Dendritic cell treated with granulocyte-macrophage colony-stimulating factor and Interleukin-4, amounts not matched to agents 40 ng/mL and 50 ng/mL, for 4 days (primary cell): Measurements from ENCODE around the gene TIMM50.
"Not testable (repeated sequence)": the region's sequence is repeated elsewhere in the genome, so short reads cannot be mapped to it uniquely, and the experiment has no call there.

Source experiments
- H3K27ac Mint-ChIP-seq: one replicate; pipeline ENCODE4 v1.8.0; 2022; ENCODE audit warnings: mild to moderate bottlenecking, mixed read lengths
- H3K27me3 Mint-ChIP-seq: one replicate; pipeline ENCODE4 v1.8.0; 2022; ENCODE audit warnings: mild to moderate bottlenecking, mixed read lengths
- H3K36me3 Mint-ChIP-seq: one replicate; pipeline ENCODE4 v1.8.0; 2022; ENCODE audit warnings: low read depth, mixed read lengths
- H3K4me1 Mint-ChIP-seq: one replicate; pipeline ENCODE4 v1.8.0; 2022; ENCODE audit warnings: low read depth, mixed read lengths
- H3K4me3 Mint-ChIP-seq: one replicate; pipeline ENCODE4 v1.8.0; 2022; ENCODE audit warnings: mild to moderate bottlenecking, moderate library complexity, mixed read lengths
- H3K9me3 Mint-ChIP-seq: one replicate; pipeline ENCODE4 v1.8.0; 2022; ENCODE audit warnings: mixed read lengths
- intact Hi-C: fragments of 100-400 bp; cut with micrococcal nuclease; formaldehyde crosslinking; loops from one replicate; pipeline ENCODE4 v1.15.0; 2022

TIMM50 gene

DNA sequence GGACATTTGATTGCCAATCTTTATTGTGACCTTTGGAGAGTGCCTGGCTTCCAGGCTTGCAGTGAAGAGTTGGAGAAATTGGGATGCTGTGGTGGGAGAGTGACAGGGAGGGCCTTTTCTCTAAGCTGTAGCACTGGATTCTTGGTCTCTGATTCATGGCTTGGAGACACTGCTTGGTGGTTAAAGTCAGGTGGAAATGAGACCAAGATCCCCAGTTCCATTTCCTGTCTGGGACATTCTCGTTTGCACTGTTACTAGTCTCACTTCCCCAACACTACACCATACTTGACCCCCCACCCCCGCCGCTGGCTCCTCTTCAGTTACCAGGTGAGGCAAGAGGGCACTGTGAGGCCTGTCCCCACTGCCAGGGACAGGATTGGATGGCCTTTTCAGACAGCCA lies 32.4 kb upstream of the TIMM50 start:
- Mint-ChIP-seq H3K36me3 (peaks cover 74% of the 10 kb centered on the region), H3K27ac (peak overlapping the region; percentile 51), H3K9me3 (no peaks in the 10 kb centered on the region), H3K4me1 (peaks cover 62% of the 10 kb centered on the region), H3K27me3 (no peaks in the 10 kb centered on the region), H3K4me3 (no peak overlapping the region)
- intact Hi-C loops: no loop called here

DNA sequence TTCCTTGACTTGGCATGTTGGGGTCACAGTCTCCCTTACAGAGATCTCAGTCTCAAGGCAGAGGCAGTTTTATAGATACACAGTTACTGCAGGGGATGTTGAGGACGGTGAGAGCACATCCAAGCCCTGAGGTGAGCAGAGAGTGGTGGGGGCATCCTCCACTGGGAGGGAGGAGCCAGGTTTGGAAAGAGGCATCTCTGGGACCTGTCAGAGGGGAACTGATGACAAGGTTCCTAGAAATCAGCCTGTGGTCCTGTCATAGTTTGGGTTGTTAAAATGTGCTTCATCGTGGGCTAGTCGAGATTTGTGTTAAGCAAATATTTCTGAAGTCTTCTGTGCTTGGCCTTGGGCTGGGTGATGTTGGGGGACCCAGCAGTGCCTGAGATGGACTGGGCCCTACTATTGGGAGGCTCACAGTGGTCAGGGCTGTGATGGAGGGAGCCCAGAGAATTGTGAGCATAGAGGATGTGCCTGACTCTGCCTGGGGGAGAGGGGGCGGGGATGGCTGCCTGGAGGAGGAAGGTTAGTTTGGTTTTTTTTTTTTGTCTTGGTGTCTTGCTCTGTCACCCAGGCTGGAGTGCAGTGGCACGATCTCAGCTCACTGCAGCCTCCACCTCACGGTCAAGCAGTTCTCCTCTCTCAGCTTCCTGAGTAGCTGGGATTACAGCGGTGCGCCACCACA lies 31.4 kb upstream of the TIMM50 start:
- H3K4me1 Mint-ChIP-seq: peaks cover 62% of the 10 kb centered on the region
- intact Hi-C loops: no loop called here

DNA sequence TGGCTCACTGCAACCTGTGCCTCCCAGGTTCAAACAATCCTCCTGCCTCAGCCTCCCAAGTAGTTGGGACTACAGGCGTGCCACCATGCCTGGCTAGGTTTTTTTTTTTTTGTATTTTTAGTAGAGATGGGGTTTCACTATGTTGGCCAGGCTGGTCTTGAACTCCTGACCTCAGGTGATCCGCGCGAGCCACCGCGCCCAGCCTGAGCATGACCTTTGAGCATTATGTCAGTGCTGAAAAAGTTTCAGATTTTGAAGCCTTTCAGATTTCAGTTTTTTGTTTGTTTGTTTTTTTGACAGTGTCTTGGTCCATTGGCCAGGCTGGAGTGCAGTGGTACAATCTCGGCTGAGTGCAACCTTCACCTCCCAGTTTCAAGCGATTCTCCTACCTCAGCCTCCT lies 29.4 kb upstream of the TIMM50 start:
- H3K27ac Mint-ChIP-seq, H3K4me3 Mint-ChIP-seq: not testable (repeated sequence)

More for the DNA sequence above, 31.4 kb upstream of the TIMM50 start:
- Mint-ChIP-seq H3K27me3 (no peaks in the 10 kb centered on the region), H3K9me3 (no peaks in the 10 kb centered on the region), H3K27ac (peak overlapping the region; percentile 51), H3K36me3 (peaks cover 84% of the 10 kb centered on the region), H3K4me3 (no peak overlapping the region)

DNA sequence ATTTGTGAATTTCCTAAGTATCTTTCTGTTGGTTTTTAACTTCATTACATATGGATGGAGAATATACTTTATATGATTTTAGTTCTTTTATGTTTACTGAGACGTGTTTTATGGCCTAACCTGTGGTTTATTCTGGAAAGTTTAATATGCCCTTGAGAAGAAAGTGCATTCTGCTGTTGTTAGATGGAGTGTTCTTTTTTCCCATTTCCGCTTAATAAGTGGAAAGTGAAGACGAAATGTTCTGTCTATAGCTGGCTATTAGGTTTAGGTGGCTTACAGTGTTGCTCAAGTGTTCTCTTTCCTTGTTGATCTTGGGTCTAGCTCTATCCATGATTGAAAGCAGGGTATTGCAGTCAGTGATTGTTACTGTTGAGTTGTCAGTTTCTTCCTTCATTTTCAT lies 17.2 kb upstream of the TIMM50 start:
- Mint-ChIP-seq H3K27me3 (no peaks in the 10 kb centered on the region), H3K27ac (no peak overlapping the region), H3K9me3 (no peaks in the 10 kb centered on the region), H3K4me3 (no peak overlapping the region), H3K4me1 (peaks cover 10% of the 10 kb centered on the region), H3K36me3 (peaks cover 96% of the 10 kb centered on the region)
- intact Hi-C loops: no loop called here

More for the DNA sequence above, 29.4 kb upstream of the TIMM50 start:
- H3K27me3 Mint-ChIP-seq, H3K9me3 Mint-ChIP-seq, intact Hi-C loops: not testable (repeated sequence)
- H3K4me1 Mint-ChIP-seq: peaks cover 59% of the 10 kb centered on the region
- peaks cover 85% of the 10 kb centered on the region for H3K36me3 Mint-ChIP-seq

DNA sequence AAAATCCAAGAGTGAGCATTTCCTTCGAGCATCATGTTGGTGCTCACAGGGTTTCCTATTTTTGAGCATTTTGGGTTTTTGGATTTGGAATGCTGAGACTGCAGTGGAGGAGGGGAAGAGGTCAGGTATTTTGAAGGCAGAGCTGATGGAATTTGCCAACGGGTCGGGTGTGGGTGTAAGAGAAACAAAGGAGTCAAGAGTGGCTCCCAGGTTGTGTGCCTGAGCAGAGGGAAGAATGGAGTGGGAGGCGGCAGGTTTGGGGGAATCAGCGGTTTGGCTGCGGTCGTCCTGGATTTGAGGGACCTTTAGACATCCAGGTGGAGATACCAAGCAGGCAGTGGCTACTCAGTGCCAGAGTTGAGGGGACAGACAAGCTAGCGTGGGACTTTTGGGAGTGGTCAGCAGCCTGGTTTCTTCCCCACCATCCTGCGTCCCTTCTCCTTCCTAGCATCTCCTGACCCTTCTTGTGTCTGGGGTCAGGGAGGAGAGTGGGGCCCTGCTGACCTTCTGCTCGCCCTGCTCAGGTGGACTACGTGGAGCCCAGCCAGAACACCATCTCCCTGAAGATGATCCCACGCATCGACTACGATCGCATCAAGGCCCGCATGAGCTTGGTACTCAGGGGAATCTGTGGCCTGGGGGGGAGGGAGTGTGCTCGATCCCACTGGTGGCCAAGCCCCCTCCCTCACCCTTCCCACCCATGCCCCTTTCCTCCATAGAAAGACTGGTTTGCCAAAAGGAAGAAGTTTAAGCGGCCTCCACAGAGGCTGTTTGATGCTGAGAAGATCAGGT lies 14.5 kb upstream of the TIMM50 start:
- H3K27me3 Mint-ChIP-seq: no peaks in the 10 kb centered on the region
- intact Hi-C loops: no loop called here
- peaks cover 96% of the 10 kb centered on the region for H3K36me3 Mint-ChIP-seq
- no peak overlapping the region for H3K4me3 Mint-ChIP-seq
- no peaks in the 10 kb centered on the region for H3K4me1 Mint-ChIP-seq
- no peak overlapping the region for H3K27ac Mint-ChIP-seq
- H3K9me3 Mint-ChIP-seq: no peaks in the 10 kb centered on the region

DNA sequence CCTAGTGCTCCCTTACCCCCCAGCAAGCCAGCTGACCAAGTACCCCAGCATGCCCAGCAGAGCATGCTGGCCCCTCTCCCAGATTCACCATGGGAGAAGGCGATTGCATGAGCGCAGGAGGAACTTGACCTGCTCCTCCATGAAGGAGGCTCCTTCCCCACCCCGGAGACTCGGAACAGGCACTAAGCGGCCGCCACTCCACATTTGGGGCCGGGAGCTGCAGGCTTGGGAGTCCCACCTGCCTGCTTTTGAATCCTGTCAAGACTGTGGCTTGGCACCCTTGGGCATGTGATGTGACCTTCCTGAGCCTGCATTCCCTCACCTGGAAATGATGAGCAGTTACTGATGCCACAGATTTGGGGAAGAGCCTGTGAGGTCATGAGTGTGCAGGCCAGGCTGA lies 12.7 kb upstream of the TIMM50 start:
- intact Hi-C loops: no loop called here
- peaks cover 99% of the 10 kb centered on the region for H3K36me3 Mint-ChIP-seq
- H3K27ac Mint-ChIP-seq: no peak overlapping the region
- peaks cover 7% of the 10 kb centered on the region for H3K4me1 Mint-ChIP-seq
- H3K4me3 Mint-ChIP-seq: no peak overlapping the region
- no peaks in the 10 kb centered on the region for H3K27me3 Mint-ChIP-seq
- H3K9me3 Mint-ChIP-seq: no peaks in the 10 kb centered on the region

DNA sequence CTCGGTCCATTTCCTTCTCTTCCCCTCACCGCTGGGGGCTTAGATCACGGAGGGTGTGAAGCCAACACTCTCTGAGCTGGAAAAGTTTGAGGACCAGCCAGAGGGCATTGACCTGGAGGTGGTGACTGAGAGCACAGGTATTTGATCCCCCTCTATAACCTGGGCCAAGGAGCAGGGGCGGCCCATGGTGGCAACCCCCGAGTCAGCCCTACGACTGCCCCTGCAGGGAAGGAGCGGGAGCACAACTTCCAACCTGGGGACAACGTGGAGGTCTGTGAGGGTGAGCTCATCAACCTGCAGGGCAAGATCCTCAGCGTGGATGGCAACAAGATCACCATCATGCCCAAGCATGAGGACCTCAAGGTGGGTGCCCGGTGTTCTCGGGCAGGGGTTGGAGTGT lies 11.6 kb upstream of the TIMM50 start:
- intact Hi-C loops: no loop called here

DNA sequence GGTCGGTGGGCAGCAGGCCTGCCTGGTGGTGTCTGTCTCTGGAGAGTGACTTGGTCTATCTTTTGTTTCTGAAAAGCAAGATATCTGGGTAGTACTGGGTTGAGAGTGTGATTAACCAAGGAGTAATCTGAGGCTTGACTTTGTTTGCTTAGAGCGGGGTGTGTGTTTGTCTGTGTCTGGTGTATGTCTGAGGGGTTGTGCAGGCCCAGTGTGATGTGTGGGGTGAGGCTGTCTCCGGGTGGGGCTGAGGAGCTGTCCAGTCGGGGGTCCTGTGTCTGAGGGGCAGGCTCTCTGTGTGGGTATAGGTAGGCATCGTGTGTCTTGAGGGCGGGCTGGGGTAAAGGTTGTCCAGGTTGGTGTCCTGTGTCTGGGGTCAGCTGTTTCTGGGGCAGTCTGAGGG lies 11.1 kb upstream of the TIMM50 start:
- intact Hi-C loops: no loop called here
- H3K4me1 Mint-ChIP-seq: peaks cover 7% of the 10 kb centered on the region
- H3K9me3 Mint-ChIP-seq: no peaks in the 10 kb centered on the region
- H3K36me3 Mint-ChIP-seq: peaks cover 100% of the 10 kb centered on the region
- no peaks in the 10 kb centered on the region for H3K27me3 Mint-ChIP-seq
- H3K27ac Mint-ChIP-seq: no peak overlapping the region
- no peak overlapping the region for H3K4me3 Mint-ChIP-seq

More for the DNA sequence above, 11.6 kb upstream of the TIMM50 start:
- Mint-ChIP-seq H3K9me3 (no peaks in the 10 kb centered on the region), H3K27me3 (no peaks in the 10 kb centered on the region), H3K36me3 (peaks cover 100% of the 10 kb centered on the region), H3K4me3 (no peak overlapping the region), H3K27ac (no peak overlapping the region), H3K4me1 (peaks cover 7% of the 10 kb centered on the region)

DNA sequence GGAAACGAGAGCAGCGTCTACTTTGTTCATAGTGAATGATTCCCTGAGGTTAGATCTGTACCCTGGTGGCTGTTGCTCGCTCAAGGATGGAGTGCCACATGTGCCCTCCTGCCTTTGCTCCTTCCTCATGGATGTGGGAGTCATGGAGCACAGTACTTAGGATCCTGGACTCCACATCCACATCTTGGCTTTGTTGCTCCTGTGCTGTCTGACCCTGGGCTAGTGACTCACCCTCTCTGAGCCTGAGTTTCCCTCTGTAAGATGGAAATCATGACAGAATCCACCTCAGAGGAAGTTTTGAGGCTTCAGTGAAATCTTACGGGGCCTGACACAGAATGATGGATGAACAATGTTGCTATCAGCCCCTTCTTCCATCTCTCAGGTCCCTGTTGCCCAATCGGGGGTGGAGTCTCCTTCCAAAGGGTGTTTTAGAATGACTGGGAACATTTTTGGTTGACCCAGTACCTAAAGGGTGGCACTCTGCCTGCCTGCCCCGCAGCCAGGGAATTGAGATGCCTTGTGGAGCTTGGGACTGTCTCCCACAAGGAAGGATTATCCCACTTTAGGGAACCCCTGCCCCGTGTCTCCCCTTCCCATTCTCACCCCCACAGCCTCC lies 9.8 kb upstream of the TIMM50 start:
- H3K27me3 Mint-ChIP-seq: no peaks in the 10 kb centered on the region
- peaks cover 7% of the 10 kb centered on the region for H3K4me1 Mint-ChIP-seq
- no peaks in the 10 kb centered on the region for H3K9me3 Mint-ChIP-seq
- intact Hi-C loops: no loop called here
- H3K4me3 Mint-ChIP-seq: no peak overlapping the region
- peaks cover 100% of the 10 kb centered on the region for H3K36me3 Mint-ChIP-seq
- no peak overlapping the region for H3K27ac Mint-ChIP-seq

DNA sequence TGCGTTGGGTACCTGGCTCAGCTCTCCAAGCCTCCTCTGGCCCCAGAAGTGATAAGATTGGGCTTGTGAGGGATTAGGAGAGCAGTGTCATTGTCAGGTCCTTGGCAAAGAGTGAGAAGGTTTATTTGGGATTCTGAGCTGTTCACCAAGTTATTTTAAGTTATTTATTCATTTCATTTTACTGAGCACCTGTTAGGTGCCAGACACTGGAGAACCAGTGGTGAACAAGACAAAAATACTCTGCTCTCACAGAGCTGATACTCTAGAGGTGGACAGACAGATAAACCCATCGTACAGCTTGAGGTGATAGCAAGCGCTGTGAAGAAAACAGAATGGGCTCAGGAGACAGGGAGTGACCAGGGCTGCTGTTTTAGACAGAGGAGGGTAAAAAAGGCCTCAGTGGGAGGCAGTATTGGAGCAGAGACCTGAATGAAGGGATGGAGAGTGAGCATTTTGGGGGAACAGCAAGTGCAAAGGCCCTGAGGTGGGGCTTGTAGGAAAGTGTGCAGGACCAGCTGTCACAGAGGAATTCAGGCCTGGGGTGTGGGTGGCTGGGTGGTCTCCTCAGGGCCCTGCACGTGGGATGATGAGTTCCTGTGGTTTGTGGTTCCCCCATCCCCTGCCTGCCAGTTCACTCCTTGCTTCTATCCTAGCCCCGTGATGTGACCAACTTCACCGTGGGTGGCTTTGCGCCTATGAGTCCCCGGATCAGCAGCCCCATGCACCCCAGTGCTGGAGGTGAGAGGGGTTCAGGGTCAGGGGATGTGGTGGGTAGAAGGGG lies 8.7 kb upstream of the TIMM50 start:
- Mint-ChIP-seq H3K4me3 (no peak overlapping the region), H3K27ac (peak overlapping the region; percentile 16), H3K36me3 (peaks cover 100% of the 10 kb centered on the region), H3K27me3 (no peaks in the 10 kb centered on the region), H3K4me1 (peaks cover 7% of the 10 kb centered on the region), H3K9me3 (no peaks in the 10 kb centered on the region)
- intact Hi-C loops: no loop called here

DNA sequence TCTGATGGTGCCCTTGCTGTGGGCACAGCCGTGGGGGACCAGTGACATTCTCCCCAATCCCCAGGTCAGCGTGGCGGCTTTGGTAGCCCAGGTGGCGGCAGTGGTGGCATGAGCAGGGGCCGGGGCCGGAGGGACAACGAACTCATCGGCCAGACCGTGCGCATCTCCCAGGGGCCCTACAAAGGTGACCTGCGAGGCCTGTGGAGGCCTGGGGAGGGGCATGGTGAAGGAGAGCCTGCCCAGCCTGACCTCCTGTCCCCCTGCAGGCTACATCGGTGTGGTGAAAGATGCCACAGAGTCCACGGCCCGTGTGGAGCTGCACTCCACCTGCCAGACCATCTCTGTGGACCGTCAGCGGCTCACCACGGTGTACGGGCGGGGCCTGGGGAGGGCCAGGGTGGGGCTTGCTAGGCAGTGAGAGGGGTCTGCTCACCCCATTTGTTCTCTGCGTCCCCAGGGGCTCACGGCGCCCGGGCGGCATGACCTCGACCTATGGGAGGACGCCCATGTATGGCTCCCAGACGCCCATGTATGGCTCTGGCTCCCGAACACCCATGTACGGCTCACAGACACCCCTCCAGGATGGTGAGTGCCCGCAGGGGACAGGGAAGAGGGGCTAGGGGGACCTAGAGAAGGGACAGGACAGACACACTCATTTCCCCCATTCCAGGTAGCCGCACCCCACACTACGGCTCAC lies 7.7 kb upstream of the TIMM50 start:
- intact Hi-C loops: no loop called here
- no peaks in the 10 kb centered on the region for H3K9me3 Mint-ChIP-seq
- H3K4me1 Mint-ChIP-seq: peaks cover 7% of the 10 kb centered on the region
- H3K27ac Mint-ChIP-seq: no peak overlapping the region
- H3K36me3 Mint-ChIP-seq: peaks cover 100% of the 10 kb centered on the region
- H3K4me3 Mint-ChIP-seq: no peak overlapping the region
- no peaks in the 10 kb centered on the region for H3K27me3 Mint-ChIP-seq

DNA sequence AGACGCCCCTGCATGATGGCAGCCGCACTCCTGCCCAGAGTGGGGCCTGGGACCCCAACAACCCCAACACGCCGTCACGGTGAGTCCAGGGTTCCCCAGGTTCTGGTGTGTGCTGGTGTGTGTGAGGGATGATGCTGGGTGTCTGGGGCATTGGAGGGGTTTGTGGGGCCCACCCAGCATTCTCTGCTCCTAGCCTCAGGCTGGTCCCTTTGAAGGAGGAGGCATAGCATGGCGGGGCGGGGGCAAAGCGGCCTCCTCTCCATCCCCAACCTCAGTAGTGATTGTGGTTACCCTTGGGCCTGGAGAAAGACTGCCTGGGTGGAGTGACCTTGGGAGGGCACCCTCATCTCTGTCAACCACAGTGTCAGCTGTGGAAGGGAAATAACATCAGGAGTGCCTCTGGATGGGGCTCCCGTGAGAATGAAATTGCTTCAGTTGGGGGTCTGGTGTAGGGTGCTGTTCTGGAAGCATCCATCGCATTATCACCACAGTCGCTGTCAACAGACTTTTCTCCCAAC lies 7.1 kb upstream of the TIMM50 start:
- Mint-ChIP-seq H3K4me1 (peaks cover 7% of the 10 kb centered on the region), H3K4me3 (no peak overlapping the region), H3K27me3 (no peaks in the 10 kb centered on the region), H3K9me3 (no peaks in the 10 kb centered on the region), H3K36me3 (peaks cover 94% of the 10 kb centered on the region), H3K27ac (no peak overlapping the region)
- intact Hi-C loops: no loop called here

DNA sequence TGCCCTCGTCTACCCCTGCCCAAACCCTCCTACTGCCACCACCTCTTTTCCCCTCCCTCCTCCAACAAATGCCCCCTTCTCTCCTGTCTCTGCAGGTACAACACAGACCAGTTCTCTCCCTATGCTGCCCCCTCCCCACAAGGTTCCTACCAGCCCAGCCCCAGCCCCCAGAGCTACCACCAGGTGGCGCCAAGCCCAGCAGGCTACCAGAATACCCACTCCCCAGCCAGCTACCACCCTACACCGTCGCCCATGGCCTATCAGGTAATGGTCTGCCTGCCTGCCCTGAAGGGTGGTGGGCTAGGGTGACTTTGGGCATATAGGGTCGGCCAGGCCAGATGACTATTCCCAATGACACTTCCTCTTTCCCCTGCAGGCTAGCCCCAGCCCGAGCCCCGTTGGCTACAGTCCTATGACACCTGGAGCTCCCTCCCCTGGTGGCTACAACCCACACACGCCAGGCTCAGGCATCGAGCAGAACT lies 6.5 kb upstream of the TIMM50 start:
- peaks cover 7% of the 10 kb centered on the region for H3K4me1 Mint-ChIP-seq
- intact Hi-C loops: loop anchor here (1.0 kb wide), 1 partner anchor 58 kb away; the partner anchor contains the start of gene EID2B
- H3K9me3 Mint-ChIP-seq: no peaks in the 10 kb centered on the region
- H3K36me3 Mint-ChIP-seq: peaks cover 87% of the 10 kb centered on the region
- H3K27ac Mint-ChIP-seq: no peak overlapping the region
- no peak overlapping the region for H3K4me3 Mint-ChIP-seq
- no peaks in the 10 kb centered on the region for H3K27me3 Mint-ChIP-seq
